GM12873 (cell line): ENCODE results near the gene SYNE1.

Source experiments
- TF ChIP-seq, protein P1 (sequence below): IDR thresholded peaks from 2 replicates; pipeline ENCODE4 v1.5.1; 2012; ENCODE audit warnings: low read depth, mild to moderate bottlenecking, moderate library complexity, low read length, control low read depth; ENCODE audit not compliant: insufficient read depth; ENCODE audit errors: missing control alignments

The SYNE1 gene

DNA sequence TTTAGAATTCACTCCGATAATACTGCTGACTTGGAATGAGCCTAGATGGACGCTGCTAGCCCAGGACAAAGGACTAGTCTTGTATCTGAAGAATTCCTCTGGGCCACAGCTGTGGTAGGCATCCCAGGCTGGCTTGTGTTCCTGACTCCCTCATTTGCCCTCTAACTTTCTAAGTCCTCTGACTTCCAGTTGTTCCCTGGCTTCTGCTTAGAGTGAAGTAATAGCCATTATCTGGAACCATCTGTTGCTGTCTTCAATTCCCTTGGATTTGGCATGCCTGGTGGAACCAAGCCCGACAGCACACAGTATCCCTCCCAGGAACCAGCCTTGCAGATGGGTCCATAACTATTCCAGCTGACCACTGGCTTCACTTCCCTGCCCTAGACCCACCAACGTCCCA is 376.0 kb downstream of the SYNE1 start:
- TF ChIP-seq, protein P1, sequence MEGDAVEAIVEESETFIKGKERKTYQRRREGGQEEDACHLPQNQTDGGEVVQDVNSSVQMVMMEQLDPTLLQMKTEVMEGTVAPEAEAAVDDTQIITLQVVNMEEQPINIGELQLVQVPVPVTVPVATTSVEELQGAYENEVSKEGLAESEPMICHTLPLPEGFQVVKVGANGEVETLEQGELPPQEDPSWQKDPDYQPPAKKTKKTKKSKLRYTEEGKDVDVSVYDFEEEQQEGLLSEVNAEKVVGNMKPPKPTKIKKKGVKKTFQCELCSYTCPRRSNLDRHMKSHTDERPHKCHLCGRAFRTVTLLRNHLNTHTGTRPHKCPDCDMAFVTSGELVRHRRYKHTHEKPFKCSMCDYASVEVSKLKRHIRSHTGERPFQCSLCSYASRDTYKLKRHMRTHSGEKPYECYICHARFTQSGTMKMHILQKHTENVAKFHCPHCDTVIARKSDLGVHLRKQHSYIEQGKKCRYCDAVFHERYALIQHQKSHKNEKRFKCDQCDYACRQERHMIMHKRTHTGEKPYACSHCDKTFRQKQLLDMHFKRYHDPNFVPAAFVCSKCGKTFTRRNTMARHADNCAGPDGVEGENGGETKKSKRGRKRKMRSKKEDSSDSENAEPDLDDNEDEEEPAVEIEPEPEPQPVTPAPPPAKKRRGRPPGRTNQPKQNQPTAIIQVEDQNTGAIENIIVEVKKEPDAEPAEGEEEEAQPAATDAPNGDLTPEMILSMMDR: no peak

DNA sequence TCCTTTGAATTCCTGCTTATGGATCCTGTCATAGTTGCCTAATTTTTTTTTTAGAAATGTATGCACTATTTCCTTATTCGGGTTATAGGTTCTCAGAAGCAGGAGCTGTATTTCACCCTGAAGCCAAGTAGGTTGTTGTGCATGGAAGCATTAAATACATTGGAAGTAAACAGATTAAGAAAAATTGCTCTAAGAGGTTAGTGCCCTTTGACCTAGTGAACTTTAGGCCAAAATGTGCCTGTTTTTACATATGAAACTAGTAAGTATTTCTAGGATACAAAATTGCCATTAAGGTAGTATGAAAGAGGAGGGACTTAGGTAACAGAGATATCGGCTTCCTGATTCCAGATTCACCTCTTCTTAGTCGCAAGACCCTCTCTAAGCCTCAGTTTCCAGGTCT is 377.9 kb downstream of the SYNE1 start:
- TF ChIP-seq, protein P1: no peak

DNA sequence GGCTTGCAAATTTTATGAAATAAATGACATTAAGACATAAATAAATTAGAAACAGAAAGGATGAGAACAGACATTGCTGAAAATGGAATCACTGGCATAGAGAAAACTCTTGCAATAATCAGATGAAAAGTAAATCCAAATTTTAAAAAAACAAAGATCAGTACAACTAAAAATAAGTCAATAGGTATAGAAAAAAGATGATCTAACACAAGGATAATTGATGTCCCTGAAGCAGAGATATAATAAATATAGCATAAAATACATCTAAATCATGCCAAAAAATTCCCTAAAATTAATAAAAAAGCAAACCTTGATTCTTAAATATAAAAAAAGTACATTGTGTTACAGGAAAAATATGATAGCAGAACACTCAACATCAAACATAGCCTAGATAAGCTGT is 379.6 kb downstream of the SYNE1 start:
- TF ChIP-seq, protein P1: no peak

DNA sequence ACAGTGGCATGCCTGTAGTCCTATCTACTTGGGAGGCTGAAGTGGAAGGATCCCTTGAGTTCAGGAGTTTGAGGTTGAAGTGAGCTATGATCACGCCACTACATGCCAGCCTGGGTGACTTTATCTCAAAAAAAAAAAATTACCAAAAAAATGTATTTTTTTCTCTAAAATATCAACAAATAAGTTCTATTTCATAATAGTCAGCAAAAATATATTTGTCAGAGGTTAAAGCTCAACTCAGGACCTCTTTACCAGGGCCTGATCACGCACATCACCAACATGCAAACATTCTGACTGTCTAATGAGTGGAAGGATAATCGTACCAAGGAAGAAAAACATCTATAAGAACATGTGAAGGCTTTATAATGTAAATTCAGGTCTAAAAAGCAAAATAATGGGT is 387.0 kb downstream of the SYNE1 start:
- TF ChIP-seq, protein P1: no peak

DNA sequence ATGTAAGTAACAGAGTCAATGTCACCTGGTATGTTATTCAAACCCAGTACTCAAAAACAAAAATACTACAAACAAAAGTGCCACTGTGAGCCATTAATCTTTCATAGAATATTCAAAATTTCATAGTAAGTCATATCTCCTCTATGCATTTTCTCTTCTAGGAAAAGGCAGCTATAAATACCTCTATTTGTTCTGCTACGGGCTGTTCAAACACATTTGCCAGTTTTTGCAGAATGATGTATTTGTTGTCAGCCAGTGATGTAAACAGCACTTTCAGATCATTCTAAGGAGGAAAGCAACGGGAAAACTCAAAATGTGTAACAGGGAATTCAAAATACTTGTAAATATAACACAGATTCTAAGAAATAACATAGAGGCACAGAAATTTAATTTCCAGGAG is 388.2 kb downstream of the SYNE1 start:
- TF ChIP-seq, protein P1: no peak

DNA sequence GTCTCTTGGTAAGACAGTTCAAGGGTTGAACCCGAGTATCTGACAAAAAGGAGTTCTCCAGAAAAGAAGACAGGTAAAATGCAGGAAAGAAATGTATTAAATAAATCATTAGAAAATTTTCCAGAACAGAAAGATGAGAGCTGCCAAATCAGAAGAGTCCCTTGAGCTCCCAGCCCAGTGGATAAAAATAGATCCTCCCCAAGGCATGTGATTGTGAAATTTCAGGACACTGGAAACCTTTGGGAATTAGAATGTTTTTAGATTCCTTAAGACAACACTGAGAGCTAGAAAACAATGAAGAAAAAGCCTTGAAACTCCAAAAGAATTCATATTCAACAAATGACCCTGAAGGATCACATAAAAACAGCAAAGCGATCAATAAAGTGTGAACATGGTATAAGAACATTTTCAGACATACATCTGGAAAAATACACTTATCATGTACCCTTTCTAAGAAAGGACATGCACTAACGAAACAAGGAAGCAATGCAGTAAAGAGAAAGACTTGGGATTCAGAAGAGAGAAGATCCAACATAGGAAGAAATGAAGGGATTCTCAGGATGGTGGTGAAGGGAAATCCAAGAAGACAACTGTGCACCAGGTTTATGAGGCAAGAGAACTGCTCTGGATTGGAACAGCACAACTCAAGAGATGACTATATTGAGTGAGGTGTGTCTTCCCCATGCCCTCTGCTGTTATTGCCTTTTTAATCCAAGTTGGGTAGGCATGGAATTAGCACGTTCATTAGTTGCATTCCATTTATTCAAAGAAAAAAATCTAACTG is 390.4 kb downstream of the SYNE1 start:
- TF ChIP-seq, protein P1: no peak

DNA sequence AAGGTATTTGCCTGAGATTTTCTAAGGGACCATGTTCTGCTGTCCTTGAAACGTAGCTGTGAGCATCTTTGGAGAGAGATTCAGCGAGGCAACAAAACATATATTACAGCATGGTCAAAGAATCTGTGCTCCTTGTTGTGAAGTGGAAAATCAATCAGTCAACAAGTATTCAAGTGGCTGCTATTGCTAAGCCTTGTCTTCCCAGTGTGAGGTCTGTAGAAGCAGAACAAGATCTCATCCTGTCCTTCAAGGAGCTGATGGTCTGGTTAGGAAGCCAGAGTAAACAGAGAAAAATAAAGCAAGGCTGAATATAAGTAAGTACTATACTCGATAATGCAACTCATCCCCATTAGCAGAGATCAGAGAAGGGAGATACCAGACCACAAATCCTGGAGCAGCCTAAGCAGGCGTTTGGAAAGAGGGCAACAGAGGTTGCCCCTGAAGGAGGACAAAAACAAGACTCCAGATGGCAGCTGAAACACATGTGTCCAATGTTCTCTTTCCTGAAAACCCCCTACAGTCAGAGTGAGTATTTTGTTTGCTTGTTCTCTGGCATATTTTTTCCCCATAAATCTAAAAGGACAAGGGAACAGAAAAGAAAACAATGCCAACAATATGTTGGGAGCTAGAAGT is 392.0 kb downstream of the SYNE1 start:
- TF ChIP-seq, protein P1: no peak
